OCI-LY7 (cell line): ENCODE data around the gene SERTAD2. TPM values are rescaled to one million over a fixed set of nuclear protein-coding genes. Genes with fewer than 3 reads are reported as not detected.

Source experiments
- BruUV-seq: library from RNA; stranded (reverse); fragments of 400-500 nt; replicated peaks from 2 replicates; lab custom pipeline; 2021; lab: Mats Ljungman, UMichigan
- CTCF ChIA-PET: fragments of 300-600 bp; sonication (Branson Sonifier 250); formaldehyde crosslinking; loops from one replicate; lab custom pipeline; 2022; ENCODE audit warnings: antibody characterized with exemption; ENCODE audit not compliant: unreplicated experiment; lab: Charles Lee
- POLR2A ChIA-PET: fragments of 300-600 bp; sonication (Branson Sonifier 250); formaldehyde crosslinking; loops from one replicate; lab custom pipeline; 2022; ENCODE audit warnings: antibody characterized with exemption; lab: Charles Lee
- DNase-seq: peaks from one replicate; pipeline ENCODE4 v3.0.0-alpha.2; 2015; ENCODE audit warnings: low spot score
- H2AFZ ChIP-seq: fragments of 200-600 bp; sonication (generic), shearing (Covaris generic); 2 replicates; pipeline ENCODE4 v1.6.1; 2014; ENCODE audit warnings: mild to moderate bottlenecking, antibody characterized with exemption, low read length, moderate library complexity
- H3K27ac ChIP-seq: fragments of 200-600 bp; sonication (generic); 2 replicates; pipeline ENCODE4 v1.5.1; 2014; ENCODE audit warnings: mixed run types, low read depth, mild to moderate bottlenecking, moderate library complexity, low read length, inconsistent platforms; ENCODE audit not compliant: poor library complexity, severe bottlenecking
- H3K36me3 ChIP-seq: fragments of 200-600 bp; sonication (generic); 2 replicates; pipeline ENCODE4 v1.6.1; 2014; ENCODE audit warnings: mild to moderate bottlenecking, antibody characterized with exemption, low read length, moderate library complexity, mixed read lengths; ENCODE audit not compliant: insufficient read depth
- H3K4me1 ChIP-seq: fragments of 200-600 bp; sonication (generic); 2 replicates; pipeline ENCODE4 v1.5.1; 2014; ENCODE audit warnings: mild to moderate bottlenecking, low read length; ENCODE audit not compliant: insufficient read depth, poor library complexity, severe bottlenecking
- H3K4me2 ChIP-seq: fragments of 200-600 bp; sonication (generic); 2 replicates; pipeline ENCODE4 v1.6.1; 2014; ENCODE audit warnings: mild to moderate bottlenecking, low read length
- H3K4me3 ChIP-seq: fragments of 200-600 bp; sonication (generic); 2 replicates; pipeline ENCODE4 v1.5.1; 2014; ENCODE audit warnings: mild to moderate bottlenecking, low read depth, low read length; ENCODE audit not compliant: poor library complexity, severe bottlenecking
- H3K79me2 ChIP-seq: fragments of 200-600 bp; sonication (generic); 2 replicates; pipeline ENCODE4 v1.6.1; 2016; ENCODE audit warnings: low read depth, mild to moderate bottlenecking, low read length, moderate library complexity, mixed read lengths; ENCODE audit not compliant: insufficient read depth
- H3K9me2 ChIP-seq: fragments of 200-600 bp; sonication (generic); 2 replicates; pipeline ENCODE4 v1.6.1; 2016; ENCODE audit warnings: mild to moderate bottlenecking, low read length, mixed read lengths; ENCODE audit not compliant: insufficient read depth
- H3K9me3 ChIP-seq: fragments of 200-600 bp; sonication (generic); 2 replicates; pipeline ENCODE4 v1.6.1; 2014; ENCODE audit warnings: mild to moderate bottlenecking, mixed run types, low read length, mixed read lengths
- H4K20me1 ChIP-seq: fragments of 200-600 bp; sonication (generic); 2 replicates; pipeline ENCODE4 v1.6.1; 2014; ENCODE audit warnings: mild to moderate bottlenecking, antibody characterized with exemption, low read length, moderate library complexity, mixed read lengths; ENCODE audit not compliant: insufficient read depth
- CTCF ChIP-seq: fragments of 200-600 bp; sonication (generic); conservative IDR thresholded peaks from 2 replicates; pipeline ENCODE4 v1.5.1; 2014; ENCODE audit warnings: mild to moderate bottlenecking, antibody characterized with exemption, low read length, moderate library complexity, mixed read lengths
- EZH2phosphoT487 ChIP-seq: fragments of 200-600 bp; sonication (generic); IDR thresholded peaks from 2 replicates; pipeline ENCODE4 v1.6.1; 2018; ENCODE audit warnings: low read depth, borderline replicate concordance, mild to moderate bottlenecking, mixed run types, antibody characterized with exemption, low read length, moderate library complexity, mixed read lengths
- intact Hi-C: fragments of 100-400 bp; cut with micrococcal nuclease; formaldehyde crosslinking; loops from one replicate; pipeline ENCODE4 v1.10.0; 2022; ENCODE audit not compliant: unreplicated experiment
- total RNA-seq, 2 experiments: library from RNA; depleted of rRNA in 1 of 2; stranded (reverse); fragments of >200 nt in 1 of 2; shearing (Covaris generic) in 1 of 2; gene quantifications; 2 replicates each; pipeline ENCODE4 v1.2.3, GENCODE V29; 2014 to 2022

SERTAD2 gene
- total RNA-seq, 2 experiments from 2014 or later, result 11.5 to 54.5 TPM

GRCh38 chr2:64667535-64667934, 13.8 kb upstream of the SERTAD2 start:
- Histone ChIP-seq H3K4me2 (peak overlapping the region; percentile 80), H3K9me3 (no peaks in the 10 kb centered on the region), H3K4me1 (peaks cover 73% of the 10 kb centered on the region), H4K20me1 (no peaks in the 10 kb centered on the region), H3K9me2 (no peaks in the 10 kb centered on the region), H3K36me3 (peaks cover 3% of the 10 kb centered on the region), H3K4me3 (peak overlapping the region; percentile 45), H2AFZ (peak overlapping the region; percentile 38; the same call in 1 of the 2 replicates), H3K79me2 (peaks cover 50% of the 10 kb centered on the region; the same call in 1 of the 2 replicates), H3K27ac (peak overlapping the region; percentile 95)
- DNase-seq, result peak; percentile 71
- intact Hi-C loops, result loop anchor here (2.0 kb wide), 1 partner anchor 59 kb away; no protein-coding TSS in a partner anchor
- TF ChIP-seq CTCF (no peak), EZH2phosphoT487 (no peak)
- no TSS peak for BruUV-seq
- POLR2A ChIA-PET, result interaction anchor here (0.7 to 8.3 kb wide), 8 partner anchors 8 to 144 kb away, joined by 3 to 146 read pairs (median 6); partner anchors contain the start of genes AFTPH and SERTAD2
- CTCF ChIA-PET, result interaction anchor here (1.4 kb wide), 1 partner anchor 14 kb away, joined by 3 read pairs; the partner anchor contains the start of gene SERTAD2

- ChIA-PET CTCF (interaction anchor here (0.6 to 1.4 kb wide), 2 partner anchors 13 to 199 kb away, joined by 3 read pairs; partner anchors contain the start of gene SERTAD2), POLR2A (interaction anchor here (0.7 to 8.3 kb wide), 9 partner anchors 9 to 271 kb away, joined by 3 to 146 read pairs (median 6); partner anchors contain the start of genes AFTPH and SERTAD2)
- peak; percentile 79 for DNase-seq
- Histone ChIP-seq H3K27ac (peak overlapping the region; percentile 95), H3K9me2 (no peaks in the 10 kb centered on the region), H3K4me2 (peak overlapping the region; percentile 80), H3K36me3 (peaks cover 3% of the 10 kb centered on the region), H3K4me3 (peak overlapping the region; percentile 45), H3K9me3 (no peaks in the 10 kb centered on the region), H3K79me2 (peaks cover 56% of the 10 kb centered on the region; the same call in 1 of the 2 replicates), H3K4me1 (peaks cover 77% of the 10 kb centered on the region), H2AFZ (peak overlapping the region; percentile 38; the same call in 1 of the 2 replicates), H4K20me1 (no peaks in the 10 kb centered on the region)
- no TSS peak for BruUV-seq
- intact Hi-C loops, result loop anchor here (2.0 kb wide), 1 partner anchor 60 kb away; no protein-coding TSS in a partner anchor
- TF ChIP-seq CTCF (no peak), EZH2phosphoT487 (no peak)
Measured at GRCh38 chr2:64666810-64667438, 13.2 kb upstream of the SERTAD2 start.
